ENCODE measurements around the gene KIF26B. TPM values are rescaled to one million over a fixed set of nuclear protein-coding genes. Genes with fewer than 3 reads are reported as not detected.

The KIF26B gene
- polyA plus RNA-seq, 10 donors, result 0.80 to 3.8 (median 1.5) TPM

- DNase-seq, result no peak
These were observed 52.4 kb downstream of the KIF26B start for GRCh38 chr1:245207056-245207638.

GRCh38 chr1:245207801-245208200 lies 53.0 kb downstream of the KIF26B start:
- no peak for DNase-seq

- DNase-seq, result no peak
These were observed 55.1 kb downstream of the KIF26B start for GRCh38 chr1:245209658-245210435.

- no peak for DNase-seq
These were observed 56.4 kb downstream of the KIF26B start for GRCh38 chr1:245211035-245211749.

- no peak for DNase-seq
These were observed 57.0 kb downstream of the KIF26B start for GRCh38 chr1:245211761-245212160.

- DNase-seq, result no peak
These were observed 57.5 kb downstream of the KIF26B start for GRCh38 chr1:245212221-245212710.

- DNase-seq, result no peak
These were observed 58.5 kb downstream of the KIF26B start for GRCh38 chr1:245213066-245213831.

GRCh38 chr1:245215071-245215470 lies 60.3 kb downstream of the KIF26B start:
- no peak for DNase-seq

GRCh38 chr1:245216366-245217115 lies 61.8 kb downstream of the KIF26B start:
- DNase-seq, result no peak

- DNase-seq, result no peak
These were observed 63.2 kb downstream of the KIF26B start for GRCh38 chr1:245217853-245218608.

GRCh38 chr1:245220381-245220985 lies 65.7 kb downstream of the KIF26B start:
- no peak for DNase-seq

- no peak for DNase-seq
These were observed 67.0 kb downstream of the KIF26B start for GRCh38 chr1:245221805-245222204.

GRCh38 chr1:245222931-245223595 lies 68.3 kb downstream of the KIF26B start:
- no peak for DNase-seq

GRCh38 chr1:245225322-245226202 lies 70.8 kb downstream of the KIF26B start:
- peak; percentile 31 to 70 (median 46) for DNase-seq

- no peak for DNase-seq
These were observed 71.4 kb downstream of the KIF26B start for GRCh38 chr1:245226203-245226499.

GRCh38 chr1:245229051-245229450 lies 74.3 kb downstream of the KIF26B start:
- DNase-seq, result no peak

GRCh38 chr1:245232931-245233330 lies 78.1 kb downstream of the KIF26B start:
- DNase-seq, result no peak

Data from muscle of back (tissue), 11 donors.